Measurements from ENCODE around the gene DKC1. TPM values are rescaled to one million over a fixed set of nuclear protein-coding genes. Genes with fewer than 3 reads are reported as not detected.
"Not testable (repeated sequence)": the region's sequence is repeated elsewhere in the genome, so short reads cannot be mapped to it uniquely, and the experiment has no call there.

Gene DKC1
- total RNA-seq, 2 donors from 2014 or later: 21.6 to 26.5 TPM

DNA sequence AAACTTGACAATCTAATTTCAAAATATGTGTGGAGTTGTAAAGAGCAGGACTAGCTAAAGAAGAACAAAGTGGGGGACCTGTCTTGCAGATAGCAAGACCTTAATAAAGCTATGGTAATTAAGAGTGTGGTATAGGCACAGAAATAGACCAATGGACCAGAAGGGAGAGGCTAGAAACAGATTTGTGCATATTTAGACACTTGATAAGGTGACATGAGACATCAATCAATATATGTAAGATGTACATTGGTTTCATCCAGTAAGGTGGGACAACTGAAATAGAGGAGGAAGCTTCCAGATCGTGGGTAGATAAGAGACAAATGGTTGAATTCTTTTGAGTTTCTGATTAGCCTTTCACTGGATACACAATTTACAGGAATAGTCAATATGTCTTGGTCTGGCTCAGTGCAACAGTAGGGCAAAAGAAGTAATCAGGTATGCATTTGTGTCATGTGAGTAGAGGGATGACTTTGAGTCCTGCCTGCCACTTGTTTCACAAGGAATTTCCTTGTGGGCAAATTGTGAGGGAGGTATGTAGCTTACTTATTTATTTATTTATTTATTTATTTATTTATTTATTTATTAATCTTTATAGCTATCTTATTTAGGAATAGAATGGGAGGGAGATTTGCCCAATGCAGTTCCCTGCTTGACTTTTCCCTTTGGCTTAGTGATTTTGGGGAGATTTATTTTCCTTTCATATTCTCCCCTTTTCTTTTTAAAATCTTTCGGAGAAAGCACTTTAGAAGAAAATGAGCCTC is 49.9 kb downstream of the DKC1 start:
- no peak for DNase-seq (ENCODE audit: low spot score)
- intact Hi-C loops (cut with DNase I): no loop called here

DNA sequence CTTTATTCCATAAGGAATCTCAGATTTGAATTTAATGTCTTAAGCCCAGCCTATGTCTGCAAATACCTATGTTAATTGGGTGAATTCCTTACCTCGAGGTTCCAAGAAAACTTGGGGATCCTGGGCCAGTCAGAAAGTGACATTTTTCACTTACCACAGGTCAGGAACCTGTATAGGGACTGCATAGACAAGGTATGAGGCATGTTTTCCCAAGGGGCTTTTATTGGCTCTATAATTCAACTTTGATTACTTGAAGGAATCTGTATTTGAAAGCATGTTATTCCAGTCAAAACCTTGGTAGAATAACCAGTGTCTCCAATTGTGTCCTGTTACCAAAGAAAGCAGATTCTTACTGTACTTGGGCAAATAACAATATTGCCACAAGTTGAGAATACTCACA is 51.1 kb downstream of the DKC1 start:
- no peak for DNase-seq (ENCODE audit: low spot score)
- intact Hi-C loops (cut with DNase I): no loop called here

DNA sequence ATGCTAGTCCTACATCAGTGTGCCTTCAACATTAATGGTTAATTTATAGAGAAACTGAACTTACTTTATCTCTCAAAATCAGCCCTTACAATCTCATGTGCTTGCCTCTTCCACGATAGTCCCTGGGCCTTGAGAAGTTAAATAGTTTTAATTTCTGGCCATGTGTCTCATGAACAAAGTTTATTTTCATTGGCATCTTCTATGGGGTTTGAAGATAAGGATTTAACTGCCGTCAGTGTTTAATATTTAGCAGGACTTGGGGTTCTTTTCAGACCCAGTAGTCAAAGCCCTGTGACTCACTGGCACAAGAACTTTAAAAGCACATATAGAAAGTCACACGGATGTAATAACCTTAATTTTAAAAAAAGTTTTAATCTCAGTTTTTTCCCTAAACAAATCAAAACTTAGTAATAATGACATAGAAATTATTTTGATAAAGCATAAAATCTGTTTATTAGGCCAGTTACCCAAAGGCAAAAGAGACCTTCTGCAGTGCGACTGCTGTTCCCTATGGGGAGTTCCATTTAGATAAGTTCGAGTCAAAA is 52.7 kb downstream of the DKC1 start:
- intact Hi-C loops (cut with DNase I): no loop called here
- DNase-seq (ENCODE audit: low spot score): no peak

DNA sequence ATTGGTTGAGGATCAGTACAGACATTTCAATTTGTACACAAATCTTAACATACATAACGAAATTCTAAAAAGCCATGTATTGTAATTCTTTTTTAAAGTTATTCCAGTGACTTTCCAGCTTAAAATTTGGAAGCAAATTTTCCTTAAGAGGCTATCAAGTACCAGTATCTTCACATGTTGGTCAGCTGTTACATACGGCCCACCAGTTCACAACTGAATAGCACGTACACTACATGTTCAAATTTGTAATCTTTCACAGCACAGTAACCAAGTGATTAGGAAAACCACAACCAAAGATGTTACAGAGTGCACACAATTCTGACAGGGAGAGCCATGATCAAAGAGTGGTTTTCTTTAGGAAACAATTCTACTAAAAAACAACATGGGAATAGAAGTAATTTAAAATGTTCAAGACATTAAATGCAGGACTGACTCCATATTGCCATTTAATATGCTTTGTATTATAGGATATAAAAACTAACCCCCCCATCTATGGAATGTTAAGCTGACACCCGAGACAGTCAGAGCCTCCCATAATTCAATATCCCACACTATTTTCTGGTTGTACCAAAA is 53.7 kb downstream of the DKC1 start:
- DNase-seq (ENCODE audit: low spot score); intact Hi-C loops (cut with DNase I): not testable (repeated sequence)

DNA sequence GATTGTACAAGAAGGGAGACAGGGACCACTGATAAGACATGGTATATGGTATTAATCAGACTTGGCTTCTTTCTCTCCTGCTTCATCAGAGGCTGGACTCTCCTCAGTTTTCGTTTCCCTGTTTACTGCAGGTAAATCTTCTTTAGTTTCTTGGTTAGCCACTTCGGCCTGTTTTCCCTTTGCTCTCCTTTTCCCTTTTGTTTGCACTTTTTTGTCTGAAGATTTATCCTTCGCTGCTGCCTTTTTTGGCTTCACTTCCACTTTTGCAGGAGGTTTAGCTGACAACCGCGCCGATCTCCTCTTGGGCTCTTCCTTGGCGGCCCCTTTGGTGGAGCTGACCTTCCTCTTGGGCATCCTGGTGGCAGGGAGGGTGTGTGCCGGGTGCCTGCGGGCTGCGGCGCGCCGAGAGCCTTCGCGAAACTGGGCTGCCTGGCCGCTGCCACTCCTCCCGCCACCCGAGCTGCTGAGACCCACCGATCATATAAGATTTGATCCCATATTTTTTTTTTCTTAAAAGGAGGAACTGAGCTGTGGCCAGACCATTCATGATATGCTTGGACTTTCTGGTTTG is 54.5 kb downstream of the DKC1 start:
- DNase-seq (ENCODE audit: low spot score): not testable (repeated sequence)

DNA sequence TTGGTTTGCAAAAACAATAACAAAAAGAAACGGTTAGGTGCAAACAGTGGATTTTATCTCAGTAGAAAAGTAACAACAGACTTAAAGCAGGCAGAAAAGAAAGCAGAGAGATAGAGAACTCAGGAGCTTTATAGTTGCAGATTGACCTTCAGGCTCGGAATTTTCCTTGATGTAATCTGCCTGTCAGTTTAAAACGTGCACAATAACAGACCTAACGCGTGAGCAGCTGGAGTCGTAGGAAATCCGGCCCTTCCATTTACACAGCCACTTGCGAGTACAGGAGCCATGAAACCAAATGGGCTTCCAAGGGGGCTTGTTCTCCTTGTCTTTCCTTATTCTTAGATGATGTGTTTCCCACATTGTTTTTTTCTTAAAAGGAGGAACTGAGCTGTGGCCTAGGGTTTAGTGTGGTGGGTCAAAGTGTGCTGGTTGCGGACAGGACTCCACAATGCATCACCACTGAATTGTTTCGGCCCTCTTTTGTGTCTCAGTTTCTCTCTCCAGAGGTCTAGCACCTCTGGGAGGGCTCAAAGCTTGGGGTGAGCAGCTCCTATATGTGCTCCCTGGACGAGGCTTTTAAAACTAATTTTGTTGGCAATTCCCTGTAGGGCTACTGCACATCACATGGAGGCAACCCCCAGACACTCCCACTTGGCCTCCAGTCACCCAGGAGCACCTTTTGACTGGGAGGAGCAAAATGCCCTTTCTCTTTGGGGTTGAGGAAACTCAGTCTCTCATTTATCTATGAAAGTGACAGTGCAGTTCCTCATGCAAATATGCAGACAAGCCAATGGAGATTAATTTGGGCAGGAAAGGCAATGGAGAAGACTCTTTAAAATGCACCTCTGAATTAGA is 56.5 kb downstream of the DKC1 start:
- intact Hi-C loops (cut with DNase I): no loop called here

More for the DNA sequence above, 54.5 kb downstream of the DKC1 start:
- intact Hi-C loops (cut with DNase I): not testable (repeated sequence)

GRCh38 chrX:154819771-154820341 is 57.2 kb downstream of the DKC1 start:
- intact Hi-C loops (cut with DNase I): no loop called here
- no peak for DNase-seq (ENCODE audit: low spot score)

More for the DNA sequence above, 56.5 kb downstream of the DKC1 start:
- DNase-seq (ENCODE audit: low spot score): no peak

DNA sequence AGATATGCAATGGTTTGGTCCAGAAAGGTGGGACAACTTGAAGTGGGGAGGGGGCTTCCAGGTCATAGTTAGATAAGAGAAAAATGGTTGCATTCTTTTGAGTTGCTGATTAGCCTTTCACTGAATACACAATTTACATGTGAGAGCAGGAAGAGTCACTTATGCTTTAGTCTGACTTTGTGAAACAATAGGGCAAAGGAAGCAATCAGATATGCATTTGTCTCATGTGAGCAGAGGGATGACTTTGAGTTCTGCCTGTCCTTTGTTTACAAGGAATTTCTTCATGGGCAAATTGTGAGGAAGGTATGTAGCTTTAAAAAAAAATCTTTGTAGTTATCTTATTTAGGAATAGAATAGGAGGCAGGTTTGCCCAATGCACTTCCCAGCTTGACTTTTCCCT is 58.9 kb downstream of the DKC1 start:
- intact Hi-C loops (cut with DNase I): no loop called here
- no peak for DNase-seq (ENCODE audit: low spot score)

GRCh38 chrX:154822029-154822428 is 59.4 kb downstream of the DKC1 start:
- intact Hi-C loops (cut with DNase I): no loop called here
- DNase-seq (ENCODE audit: low spot score): no peak

- no peak for DNase-seq (ENCODE audit: low spot score)
- intact Hi-C loops (cut with DNase I): no loop called here
Observed at GRCh38 chrX:154824638-154825037, 62.0 kb downstream of the DKC1 start.

GRCh38 chrX:154825586-154825985 is 62.9 kb downstream of the DKC1 start:
- intact Hi-C loops (cut with DNase I): not testable (repeated sequence)

More at GRCh38 chrX:154825586-154825985, 62.9 kb downstream of the DKC1 start:
- not testable (repeated sequence) for DNase-seq (ENCODE audit: low spot score)

Other genes starting within 250 kb of the DKC1 start
- 10 to 100 TPM; 26.1 to 28.6 TPM for gene FAM3A, start 246.6 kb upstream of the DKC1 start, total RNA-seq
- gene G6PD, start 216.0 kb upstream of the DKC1 start, total RNA-seq: 10 to 100 TPM; 51.9 to 55.4 TPM
- gene IKBKG, start 215.2 kb upstream of the DKC1 start, total RNA-seq: 10 to 100 TPM; 24.2 to 25.6 TPM
- gene CTAG1A, start 177.7 kb upstream of the DKC1 start, total RNA-seq: not detected
- not detected for gene CTAG1B, start 143.6 kb upstream of the DKC1 start, total RNA-seq
- gene CTAG2, start 109.3 kb upstream of the DKC1 start, total RNA-seq: 1 to 10 TPM in 1 of 2 donors, not detected in 1; 1.2 TPM
- 1 to 10 TPM; 5.8 to 6.6 TPM for gene GAB3, start 11.8 kb upstream of the DKC1 start, total RNA-seq
- gene MPP1, start 42.6 kb downstream of the DKC1 start, total RNA-seq: 10 to 100 TPM; 36.8 to 49.5 TPM
- not detected for gene SMIM9, start 71.8 kb downstream of the DKC1 start, total RNA-seq
- gene F8A1, start 123.5 kb downstream of the DKC1 start, total RNA-seq: 10 to 100 TPM; 14.5 to 21.7 TPM